DMS79 treated with DMSO at 0.1 percent for 48 hours (cell line): ENCODE data around the gene ABCC1.
"Not testable (repeated sequence)": the region's sequence is repeated elsewhere in the genome, so short reads cannot be mapped to it uniquely, and the experiment has no call there.

Experiments
- DNase-seq: peaks from one replicate; lab custom pipeline; 2025; lab: John Stamatoyannopoulos, UW

Gene ABCC1

DNA sequence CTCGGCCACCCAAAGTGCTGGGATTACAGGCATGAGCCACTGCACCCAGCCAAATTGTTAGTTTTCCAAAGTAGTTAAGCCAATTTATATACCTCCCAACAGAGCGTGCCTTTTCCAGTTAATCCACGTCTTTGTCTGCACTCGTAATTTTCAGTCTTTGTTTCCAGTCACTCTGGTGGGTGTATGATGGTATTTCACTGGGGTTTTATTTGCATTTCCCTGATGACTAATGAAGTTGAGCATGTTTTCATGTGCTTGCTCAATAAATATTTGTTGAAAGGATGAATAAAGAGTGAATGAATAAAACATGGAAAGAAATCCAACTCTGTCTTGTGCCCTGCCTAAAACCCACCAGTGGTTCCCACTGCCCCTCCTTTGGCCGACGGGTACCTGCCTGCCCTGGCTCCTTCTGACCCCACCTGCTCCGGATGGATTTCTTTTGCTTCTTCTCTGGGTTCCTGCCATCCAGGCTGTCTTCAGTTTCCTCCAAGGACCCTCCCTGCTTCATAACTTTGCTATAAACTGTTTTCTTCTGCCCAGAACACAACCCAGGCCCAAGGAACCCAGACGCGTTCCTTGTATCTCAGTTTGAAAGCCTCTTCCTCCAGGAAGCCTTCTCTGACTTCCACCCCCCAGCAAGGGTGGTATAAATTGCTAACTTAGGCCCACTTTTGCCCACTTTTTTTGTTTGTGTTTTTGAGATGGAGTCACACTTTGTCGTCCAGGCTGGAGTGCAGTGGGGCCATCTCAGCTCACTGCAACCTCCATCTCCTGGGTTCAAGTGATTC lies 3.0 kb upstream of the ABCC1 start:
- DNase-seq, result no peak

DNA sequence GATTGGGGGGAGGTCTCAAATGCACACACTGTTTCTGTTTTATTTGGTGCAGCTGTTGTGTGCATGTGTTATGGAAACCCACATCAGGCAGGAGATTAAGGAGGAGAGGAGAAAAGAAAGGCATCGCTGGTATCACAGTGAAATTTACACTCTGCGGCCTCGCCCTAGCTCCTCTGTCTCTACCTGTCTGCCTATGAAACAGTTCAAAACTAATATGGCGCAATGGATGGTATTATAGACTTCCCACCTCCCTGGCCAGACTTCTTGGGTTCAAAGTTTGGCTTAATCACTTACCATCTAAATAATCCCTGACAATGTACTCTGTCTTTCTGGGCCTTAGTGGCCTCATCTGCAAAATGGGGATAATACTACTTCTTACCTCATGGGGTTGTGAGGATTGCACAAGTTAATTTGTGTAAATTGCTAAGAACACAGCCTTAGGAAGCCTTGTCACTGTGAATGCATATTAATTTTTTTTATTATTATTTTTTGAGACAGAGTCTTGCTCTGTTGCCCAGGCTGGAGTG lies 1.4 kb upstream of the ABCC1 start:
- no peak for DNase-seq

DNA sequence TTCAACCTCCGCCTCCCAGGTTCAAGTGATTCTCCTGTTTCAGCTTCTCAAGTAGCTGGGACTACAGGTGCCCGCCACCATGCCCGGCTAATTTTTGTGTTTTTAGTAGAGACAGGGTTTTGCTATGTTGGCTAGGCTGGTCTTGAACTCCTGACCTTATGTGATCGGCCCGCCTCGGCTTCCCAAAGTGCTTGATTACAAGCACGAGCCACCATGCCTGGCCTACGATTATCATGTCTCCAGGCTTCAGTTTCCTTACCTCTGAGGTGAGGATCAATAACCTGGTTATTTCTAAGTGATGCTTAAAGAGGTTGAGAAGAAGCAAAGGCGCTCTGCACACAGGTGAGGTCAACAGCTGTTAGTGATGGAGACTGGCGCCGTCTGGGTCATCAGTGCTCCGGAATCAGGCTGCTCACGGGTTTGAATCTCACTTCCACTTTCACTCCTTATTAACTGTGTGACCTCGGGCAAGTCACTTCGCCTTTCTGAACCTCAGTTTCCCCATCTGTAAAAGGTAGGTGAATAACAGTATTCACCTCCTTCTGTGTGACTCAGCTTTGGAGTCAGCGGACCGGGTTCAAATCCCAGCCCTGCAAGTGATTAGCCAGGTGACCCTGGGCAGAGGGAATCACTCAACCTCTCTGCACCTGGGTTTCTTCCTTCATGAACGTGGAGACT lies 745 bp upstream of the ABCC1 start:
- no peak for DNase-seq

DNA sequence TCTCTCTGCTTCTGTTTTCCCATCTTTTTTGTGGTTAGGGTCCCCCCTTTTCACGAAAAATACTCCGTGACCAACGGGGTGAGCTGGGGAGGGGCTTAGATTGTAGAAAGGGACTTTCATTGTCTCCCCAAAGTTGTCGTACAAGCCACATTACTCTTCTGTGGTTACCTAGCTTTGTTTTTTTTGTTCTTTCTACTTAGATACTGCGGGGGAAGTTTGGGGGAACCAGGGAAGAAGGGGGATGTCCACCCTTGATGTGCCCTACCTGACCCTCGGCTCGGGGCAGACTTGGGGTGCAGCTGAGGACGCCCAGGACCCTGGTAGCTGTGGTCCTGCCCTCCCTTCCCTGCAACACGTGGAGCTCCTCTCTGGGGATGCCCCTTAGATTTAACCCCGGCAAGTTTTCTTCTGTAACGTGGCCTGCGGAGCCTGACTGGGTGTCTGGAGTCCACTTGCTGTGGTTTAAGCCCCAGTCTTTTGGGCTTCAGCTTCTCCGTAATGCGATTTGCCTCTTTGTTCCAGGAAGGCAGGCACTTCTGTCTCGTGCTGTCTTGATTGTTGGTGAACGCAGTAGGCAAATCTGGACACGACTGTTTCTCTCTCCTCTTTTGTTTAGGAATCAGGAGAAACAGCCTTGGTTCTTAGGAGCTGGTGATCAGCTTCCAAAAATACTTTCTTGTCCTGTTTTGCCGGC lies 892 bp downstream of the ABCC1 start:
- peak; percentile 13 for DNase-seq

DNA sequence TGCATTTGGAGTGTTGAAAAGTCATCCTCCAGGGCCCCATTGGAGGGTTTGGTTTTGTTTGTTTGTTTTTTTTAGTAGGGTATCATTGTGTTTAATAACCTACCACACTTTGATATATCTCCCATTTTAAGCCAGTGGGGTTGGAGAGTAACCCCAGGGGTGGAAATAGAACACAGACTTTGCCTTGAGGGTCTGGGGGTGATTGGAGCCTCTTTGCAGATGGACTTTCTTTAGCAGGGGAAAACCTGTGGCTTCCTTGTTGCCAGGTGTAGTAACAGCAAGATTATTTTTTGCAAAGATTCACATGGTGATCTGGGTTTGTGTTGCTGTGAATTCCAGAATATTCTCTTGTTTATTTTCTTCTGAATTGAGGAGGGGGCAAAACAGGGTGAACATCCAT lies 1.5 kb downstream of the ABCC1 start:
- DNase-seq, result no peak

DNA sequence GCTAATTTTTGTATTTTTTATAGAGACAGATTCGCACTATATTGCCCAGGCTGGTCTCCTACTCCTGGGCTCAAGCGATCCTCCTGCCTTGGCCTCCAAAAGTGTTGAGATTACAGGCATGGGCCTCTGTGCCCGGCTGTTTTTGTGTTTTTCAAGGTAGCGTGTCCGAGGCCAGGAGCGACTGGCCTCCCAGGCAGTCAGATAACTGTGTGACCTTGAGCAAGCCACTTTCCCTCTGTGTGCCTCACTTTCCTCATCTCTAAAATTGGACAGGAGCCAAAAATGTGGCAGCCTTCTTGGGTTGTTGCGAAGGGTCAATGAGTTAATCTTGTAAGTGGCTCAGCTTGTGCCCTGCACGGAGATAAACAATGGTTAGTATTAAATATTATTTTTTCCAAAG lies 2.4 kb downstream of the ABCC1 start:
- DNase-seq, result no peak

DNA sequence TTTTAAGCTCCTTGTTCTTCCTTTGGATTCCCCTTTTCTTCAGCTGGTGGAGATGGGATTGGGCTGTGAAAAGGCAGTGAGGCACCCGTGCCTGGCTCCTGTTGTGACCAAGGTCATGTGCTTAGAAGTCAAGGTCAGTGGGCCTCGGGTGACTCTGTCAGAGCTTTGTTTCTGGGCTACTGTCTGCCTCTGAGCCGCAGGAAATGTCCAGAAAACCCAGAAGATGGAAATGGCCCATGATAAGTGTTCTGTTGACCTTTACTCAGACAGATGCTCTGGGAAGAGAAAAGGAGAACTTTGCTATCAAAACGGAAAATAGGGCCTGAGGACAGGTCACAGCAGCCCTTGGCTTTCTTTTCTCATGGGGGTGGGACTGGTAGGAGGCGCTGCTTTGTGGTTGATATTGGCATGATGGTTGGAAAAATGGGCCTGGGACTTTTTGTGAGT lies 2.9 kb downstream of the ABCC1 start:
- DNase-seq, result no peak

DNA sequence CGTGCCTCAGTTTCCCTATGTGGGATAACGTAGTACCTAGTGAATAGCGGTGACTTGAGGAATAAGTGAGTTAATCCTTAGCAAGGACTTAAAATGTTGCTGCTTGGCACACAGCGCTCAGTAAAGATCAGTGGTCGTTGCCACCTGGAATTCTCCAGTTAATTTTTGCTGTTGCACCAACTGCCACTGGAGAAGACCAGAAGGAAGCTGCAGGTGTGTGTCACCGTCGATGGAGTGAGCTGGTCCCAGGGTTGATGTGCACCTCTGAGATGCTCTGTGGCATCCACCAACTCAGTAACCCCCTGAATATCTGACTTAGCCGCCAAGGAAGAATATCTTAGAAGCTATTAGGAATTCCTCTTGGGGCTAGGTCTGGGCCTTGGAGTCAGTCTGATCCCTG lies 4.1 kb downstream of the ABCC1 start:
- DNase-seq, result no peak

DNA sequence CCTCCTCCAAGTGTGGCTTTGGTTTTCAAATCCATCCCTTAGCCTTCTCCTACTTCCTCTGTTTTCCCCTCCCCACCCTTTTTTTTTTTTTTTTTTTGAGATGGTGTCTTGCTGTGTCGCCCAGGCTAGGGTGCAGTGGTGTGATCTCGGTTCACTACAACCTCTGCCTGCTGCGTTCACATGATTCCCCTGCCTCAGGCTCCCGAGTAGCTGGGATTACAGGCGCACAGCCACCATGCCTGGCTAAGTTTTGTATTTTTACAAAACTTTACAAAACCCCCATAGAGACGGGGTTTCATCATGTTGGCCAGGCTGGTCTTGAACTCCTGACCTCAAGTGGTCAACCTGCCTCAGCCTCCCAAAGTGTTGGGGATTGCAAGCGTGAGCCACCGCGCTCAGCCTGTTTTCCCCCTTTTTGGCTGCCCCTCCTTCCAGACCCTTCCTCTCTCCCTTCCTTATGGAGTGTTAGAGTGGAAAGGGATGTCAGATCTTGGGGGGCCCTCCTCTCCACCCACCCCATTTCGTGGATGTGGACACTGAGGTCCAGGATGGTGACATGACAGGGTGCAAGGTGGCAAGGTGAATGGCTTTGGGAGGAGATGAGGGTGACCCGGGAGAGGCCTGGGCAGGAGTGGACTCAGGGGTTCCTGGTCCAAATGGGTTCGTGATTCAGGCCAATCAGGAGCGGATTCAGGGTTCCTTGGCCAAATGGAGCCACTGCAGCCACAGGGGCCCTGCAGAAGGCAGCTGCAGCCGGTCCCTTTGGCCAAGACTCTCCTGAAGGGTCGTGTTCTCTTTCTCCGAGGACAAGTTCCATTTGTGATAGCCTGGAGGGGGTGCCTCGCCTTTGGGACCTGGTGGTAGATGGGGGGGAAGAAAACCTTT lies 4.8 kb downstream of the ABCC1 start:
- DNase-seq, result no peak

DNA sequence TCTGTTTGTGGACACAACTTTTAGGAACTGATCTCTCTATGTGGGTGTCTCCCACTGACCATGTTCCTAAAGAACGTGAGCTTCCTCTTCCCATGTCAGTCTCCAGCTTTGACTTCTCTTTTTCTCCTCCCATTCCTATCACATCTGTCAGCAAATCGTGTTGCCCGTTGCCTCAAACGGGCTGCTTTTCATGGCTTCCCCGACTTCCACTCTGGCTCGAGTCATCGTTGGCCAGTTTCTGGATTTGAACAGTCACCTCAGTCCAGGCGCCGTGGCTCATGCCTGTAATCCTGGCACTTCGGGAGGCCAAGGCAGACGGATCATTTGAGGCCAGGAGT lies 5.4 kb downstream of the ABCC1 start:
- no peak for DNase-seq

DNA sequence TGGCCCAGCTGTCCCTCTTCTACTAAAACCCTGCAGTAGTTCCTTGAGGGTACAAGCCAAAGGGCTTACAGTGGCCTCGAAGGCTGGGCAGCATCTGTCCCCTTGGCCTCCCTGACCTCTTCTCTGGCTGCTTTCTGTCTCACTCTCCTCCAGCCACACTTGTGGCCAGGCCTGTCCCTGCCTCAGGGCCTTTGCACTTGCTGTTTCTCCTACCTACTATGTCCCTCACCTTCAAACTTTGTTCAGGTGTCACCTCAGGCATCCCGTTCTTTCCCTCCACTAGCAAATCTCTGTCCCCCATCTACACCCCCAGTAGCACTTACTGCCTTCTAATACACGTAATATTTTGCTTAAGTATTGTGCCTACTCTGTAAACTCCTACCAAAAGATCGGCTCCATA lies 6.0 kb downstream of the ABCC1 start:
- DNase-seq, result no peak

DNA sequence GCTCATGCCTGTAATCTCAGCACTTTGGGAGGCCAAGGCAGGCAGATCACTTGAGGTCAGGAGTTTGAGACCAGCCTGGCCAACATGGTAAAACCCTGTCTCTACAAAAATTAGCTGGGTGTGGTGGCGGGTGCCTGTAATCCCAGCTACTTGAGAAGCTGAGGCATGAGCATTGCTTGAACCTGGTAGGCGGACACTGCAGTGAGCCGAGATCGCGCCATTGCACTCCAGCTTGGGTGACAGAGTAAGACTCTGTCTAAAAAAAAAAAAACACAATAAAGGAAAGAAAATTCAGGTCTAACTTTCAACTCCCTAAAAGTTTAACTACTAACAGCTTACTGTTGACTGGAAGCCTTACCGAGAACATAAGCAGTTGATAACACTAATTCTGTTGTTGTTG lies 6.7 kb downstream of the ABCC1 start:
- DNase-seq, result not testable (repeated sequence)

DNA sequence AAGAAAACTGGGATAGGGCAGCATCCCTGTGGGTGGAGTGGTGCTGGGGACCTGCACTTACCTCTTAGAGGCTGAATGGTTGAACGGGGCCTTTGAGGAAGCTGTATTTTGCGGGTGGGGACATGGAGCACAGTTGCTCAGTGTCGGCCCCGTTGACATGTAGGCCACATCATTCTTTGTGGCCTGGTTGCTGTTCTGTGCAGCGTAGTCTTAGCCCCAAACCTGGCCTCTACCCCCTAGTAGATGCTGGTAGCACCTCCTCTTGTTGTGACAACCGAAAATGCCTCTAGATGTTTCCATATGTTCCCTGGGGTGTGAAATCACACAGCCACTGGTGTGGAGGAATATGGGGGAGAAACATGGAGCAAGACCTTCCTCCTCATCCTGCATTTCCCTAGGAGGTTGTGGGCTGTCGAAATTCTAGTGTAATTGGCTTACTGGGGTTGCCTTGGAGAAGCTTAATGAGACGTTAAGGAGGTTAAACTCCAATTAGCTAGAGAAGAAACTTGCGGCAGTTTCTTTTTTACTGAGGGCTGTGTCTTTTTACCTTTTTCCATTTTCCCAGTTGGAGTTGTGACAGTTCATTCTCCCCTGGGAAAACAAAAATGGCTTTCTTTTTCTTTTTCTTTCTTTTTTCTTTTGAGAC lies 9.4 kb downstream of the ABCC1 start:
- DNase-seq, result no peak

DNA sequence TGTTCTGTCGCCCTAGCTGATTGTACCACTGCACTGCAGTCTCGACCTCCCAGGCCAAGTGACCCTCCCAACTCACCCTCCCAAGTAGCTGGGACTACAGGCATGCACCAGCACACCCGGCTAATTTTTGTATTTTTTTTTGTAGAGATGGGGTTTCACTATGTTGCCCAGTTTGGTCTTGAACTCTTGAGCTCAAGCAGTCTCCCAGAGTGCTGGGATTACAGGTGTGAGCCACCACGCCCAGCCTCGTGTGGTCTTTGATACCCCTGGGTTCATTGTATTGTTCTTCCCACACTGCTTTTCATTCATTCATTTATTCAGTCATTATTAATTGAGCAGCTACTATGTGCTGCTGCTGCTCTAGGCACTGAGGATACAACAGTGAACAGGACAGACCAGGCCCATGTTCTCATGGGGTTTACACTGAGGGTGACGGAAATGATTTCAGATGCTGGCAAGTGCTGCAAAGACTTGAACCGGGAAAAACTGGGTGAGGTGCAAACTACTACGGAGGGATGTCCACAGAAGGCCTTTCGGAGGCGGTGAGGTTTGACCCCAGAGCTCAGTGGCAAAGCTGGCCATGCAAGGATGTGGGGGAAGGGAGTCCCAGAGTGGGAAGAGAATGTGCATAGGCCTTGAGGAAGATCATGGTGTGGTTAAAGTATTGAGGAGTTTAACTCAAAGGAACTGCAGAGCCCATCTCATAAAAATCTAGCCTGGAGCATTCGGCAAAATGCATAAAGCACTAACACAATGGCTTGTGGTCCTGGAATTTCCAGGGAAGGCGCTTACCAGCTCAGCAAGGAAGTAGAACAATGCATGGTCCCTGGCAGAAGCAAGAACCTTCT lies 10.9 kb downstream of the ABCC1 start:
- DNase-seq, result no peak

DNA sequence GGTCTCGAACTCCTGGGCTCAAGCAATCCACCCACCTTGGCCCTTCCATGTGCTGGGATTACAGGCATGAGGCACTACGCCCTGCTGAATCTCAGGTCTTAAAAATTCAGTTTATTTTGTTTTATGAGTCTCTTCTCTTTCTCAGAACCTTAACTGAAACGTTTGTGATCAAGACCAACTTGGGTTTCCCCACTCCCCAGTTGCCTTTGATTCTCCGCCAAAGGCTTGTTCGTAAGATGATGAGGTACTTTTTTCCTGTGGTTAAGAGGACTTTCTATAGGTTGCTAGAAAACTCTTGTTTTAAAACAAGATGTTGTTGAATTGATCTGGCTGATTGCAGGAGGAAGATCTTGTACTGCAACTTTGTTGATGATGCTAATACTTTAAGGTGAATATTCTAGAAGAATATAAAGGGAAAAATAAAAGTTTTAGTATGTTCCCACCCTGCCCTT lies 11.7 kb downstream of the ABCC1 start:
- DNase-seq, result no peak

DNA sequence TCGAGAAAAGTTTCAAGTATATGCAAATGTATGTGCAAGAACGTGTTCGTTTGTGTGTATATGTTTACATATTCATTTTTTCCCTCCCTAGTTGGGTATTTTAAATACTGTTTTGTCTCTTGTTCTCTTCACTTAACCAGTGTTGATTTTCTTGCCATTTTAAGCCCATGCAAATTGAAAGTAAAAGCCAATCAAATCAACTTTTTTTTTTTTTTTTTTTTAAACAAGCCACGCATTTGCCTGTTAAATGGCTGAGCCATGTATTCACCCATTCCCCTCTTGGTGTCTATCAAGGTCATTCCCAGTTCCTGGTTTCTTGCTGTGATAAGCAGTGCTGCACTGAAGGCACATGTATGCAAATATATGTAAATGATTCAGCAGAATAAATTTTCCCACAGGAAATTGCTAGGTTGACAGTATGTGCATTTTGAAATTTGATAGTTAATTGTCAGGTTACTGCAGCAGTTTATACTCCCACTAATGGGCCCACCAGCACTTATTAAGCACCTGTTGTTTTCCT lies 12.2 kb downstream of the ABCC1 start:
- no peak for DNase-seq

DNA sequence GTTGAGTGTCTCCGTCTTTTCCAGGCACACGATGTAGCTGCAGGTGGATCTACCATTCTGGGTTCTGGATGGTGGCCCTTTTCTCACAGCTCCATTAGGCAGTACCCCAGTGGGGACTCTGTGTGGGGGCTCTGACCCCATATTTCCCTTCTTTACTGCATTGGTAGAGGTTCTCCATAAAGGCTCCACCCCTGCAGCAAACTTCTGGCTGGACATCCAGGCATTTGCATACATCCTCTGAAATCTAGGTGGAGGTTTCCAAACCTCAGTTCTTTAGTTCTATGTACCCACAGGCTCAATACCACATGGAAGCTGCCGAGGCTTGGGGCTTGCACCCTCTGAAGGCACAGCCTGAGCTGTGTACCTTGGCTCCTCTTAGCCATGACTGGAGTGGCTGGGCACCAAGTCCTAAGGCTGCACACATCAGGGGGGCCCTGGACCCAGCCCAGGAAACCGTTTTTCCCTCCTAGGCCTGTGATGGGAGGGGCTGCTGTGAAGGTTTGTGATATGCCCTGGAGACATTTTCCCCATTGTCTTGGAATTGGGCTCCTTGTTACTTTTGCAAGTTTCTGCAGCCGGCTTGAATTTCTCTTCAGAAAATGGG lies 14.0 kb downstream of the ABCC1 start:
- DNase-seq, result no peak

DNA sequence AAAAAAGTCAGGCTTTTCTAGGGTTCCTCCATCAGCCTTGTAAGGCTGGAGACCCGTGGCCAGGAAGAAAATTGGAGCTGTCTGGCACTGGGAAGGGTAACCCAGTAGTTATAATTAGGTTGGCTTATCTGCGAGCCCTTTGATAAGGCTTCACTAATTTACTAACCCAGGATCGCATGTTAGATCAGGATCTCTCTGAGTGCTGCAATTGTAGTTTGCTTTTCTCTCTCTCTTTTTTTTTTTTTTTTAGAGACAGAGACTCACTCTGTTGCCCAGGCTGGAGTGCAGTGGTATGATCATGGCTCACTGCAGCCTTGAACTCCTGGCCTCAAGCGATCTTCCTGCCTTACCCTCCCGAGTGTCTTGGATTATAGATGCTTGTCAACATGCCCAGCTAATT lies 17.0 kb downstream of the ABCC1 start:
- DNase-seq, result no peak

DNA sequence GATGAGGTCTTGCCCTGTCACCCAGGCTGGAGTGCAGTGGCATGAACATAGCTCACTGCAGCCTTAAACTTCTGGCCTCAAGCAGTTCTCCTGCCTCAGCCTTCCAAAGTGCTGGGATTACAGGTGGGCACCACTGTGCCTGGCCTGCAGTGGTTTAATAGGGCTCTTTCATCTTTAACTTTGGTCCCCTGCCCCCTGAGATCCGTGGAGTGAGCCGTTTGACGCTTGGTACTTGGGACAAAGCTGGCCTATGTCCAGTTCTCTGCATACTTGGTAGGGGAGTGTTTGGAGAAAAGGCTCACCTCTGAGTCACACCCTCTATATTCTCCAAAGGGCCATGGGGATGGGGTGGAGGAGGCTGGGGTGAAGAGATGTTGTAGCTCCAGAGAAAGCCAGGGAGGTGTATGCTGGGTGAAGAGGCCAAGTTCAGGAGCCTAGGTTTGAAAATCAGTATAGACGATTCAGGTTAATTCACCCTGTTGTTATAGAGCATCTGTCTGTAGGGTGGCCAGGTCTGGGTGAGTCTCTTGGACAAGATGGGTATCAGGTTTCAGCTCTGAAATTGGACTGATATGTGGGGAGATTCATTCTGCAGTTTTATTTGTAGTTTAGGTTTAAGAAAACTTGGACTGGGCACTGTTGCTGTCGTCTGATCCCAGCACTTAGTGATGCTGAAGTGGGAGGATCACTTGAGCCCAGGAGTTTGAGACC lies 17.6 kb downstream of the ABCC1 start:
- no peak for DNase-seq
